GM19023 (cell line): ENCODE measurements around the gene DNAJC11.
A peak's percentile ranks its signal among the peaks of the same experiment; 100 is the strongest.

ENCODE experiments used
- ATAC-seq: cut with Tn5 transposase; IDR thresholded peaks from one replicate; pipeline ENCODE4 v1.9.1; 2021; ENCODE audit warnings: mild to moderate bottlenecking, moderate library complexity; ENCODE audit not compliant: unreplicated experiment

Gene DNAJC11

DNA sequence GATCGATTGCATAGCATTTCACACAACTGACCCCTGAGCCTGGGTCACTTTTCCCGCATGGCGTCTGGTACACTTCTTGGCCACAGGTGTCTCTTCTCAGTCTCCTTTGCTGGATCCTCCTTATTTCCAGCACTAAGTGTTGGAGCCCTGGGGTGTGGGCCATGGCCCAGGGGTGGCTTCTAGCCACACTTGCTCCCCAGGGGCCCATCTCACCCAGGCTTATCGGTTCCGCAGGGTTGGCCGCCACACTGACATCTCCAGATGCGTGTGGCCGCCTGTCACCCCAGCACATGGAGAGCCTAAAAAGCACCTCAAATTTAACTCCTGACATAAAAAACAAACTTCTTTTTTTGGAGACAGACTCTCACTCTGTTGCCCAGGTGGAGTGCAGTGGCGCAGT is 74.6 kb downstream of the DNAJC11 start:
- no peak for ATAC-seq

DNA sequence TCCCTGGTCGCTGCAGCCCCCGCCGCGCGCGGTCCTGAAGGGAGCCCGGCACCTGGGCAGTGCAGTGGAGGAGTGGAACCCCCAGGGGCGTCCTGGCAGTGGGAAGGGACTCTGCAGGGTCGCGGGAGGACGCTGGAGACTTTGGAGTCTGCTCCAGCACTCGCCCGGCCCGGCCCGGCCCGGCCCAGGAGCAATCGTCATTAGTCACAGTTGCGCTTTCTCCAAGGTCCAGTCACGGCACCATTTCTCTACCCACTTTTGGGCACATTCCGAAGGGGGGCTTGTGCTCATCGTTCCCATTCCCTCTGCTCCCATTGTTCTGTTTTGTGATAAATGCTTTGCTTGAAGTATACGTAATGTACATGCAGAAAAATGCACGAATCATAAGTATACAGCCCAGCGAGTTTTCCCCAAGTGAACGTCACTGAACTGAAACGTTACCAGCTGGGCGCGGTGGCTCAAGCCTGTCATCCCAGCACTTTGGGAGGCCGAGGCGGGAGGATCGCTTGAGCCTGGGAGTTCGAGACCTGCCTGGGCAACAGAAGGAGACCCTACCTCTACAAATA is 75.9 kb downstream of the DNAJC11 start:
- ATAC-seq = no peak

- ATAC-seq = peak; percentile 87
These were observed 76.7 kb downstream of the DNAJC11 start, which contains the start of gene THAP3 for GRCh38 chr1:6624710-6625583. THAP3 (plus strand) TSS chr1:6624868; CDS start chr1:6625219, 351 bp downstream.

DNA sequence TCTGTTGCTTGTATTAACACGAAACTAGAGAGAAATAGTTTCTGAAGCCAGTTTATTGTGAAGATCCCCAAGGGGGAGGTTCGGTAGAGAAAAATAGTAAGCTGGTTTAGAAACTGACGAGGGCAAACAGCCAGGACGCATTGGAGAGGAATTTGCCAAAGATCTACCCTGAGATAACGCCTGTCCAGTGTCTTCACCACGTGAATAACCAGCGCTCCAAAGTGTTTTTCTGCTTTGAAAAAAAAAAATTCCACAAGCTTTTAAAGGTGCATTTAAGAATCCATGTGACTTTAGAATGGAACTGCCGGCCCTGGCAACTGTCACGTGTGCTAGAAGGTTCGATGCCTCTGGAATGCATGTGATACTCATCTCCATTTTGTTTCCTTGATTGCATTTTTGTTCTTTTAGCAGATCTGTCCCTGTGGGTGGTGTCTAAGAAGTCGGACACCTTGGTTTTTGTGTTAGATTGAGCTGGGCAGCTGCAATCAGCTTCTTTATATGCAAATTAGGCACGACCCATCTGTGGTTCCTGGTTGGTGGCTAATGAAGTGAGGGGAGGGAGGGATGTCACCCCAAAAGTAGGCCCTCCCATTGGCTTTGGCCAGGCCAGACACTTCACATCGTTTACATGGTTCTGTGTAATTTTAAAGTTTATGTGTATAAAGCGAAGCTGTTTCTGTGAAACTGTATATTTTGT is 78.2 kb downstream of the DNAJC11 start:
- ATAC-seq = no peak

GRCh38 chr1:6622396-6623152 is 79.0 kb downstream of the DNAJC11 start:
- no peak for ATAC-seq

DNA sequence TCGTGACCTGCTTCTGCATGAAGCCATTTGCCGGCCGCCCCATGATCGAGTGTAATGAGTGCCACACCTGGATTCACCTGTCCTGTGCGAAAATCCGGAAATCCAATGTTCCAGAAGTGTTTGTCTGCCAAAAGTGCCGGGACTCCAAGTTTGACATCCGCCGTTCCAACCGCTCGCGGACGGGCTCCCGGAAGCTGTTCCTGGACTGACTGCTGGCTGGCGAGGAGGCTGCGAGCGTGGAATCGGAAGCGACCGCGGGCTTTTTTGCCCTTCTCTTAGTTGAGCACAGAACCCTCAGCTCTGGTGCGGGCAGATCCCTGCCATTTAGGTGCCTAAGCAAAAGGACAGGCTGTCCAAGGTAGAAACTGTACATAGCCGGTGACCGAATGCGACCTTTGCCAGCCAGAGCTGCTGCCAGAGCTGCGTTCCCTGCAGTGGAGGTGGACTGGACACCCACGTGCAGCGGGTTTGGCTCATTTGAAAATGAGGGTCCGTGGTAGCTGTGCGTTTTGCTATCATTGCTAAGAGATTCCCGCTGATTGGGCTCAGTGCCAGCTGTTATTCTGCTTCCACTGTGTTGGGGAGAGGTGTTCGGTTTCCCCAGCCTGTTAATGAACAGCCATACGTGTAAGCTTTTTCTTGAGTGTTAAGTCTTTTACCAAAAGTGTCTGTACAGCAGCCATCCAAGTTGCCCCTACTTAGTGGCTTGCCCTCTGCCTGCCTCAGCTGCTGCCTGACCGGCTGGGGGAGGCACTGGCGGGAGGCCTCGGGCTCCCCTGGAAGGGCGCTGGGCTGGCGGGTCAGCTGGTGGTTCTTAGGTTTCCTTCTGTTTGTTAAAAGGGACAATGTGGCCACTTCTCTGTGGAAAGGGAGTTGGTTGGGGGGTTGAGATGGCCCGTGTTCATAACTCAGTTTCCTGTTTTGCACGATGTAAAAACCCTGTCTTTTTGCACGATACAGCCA is 79.9 kb downstream of the DNAJC11 start:
- no peak for ATAC-seq

- ATAC-seq = no peak
These were observed 82.6 kb downstream of the DNAJC11 start for GRCh38 chr1:6619045-6619444.

DNA sequence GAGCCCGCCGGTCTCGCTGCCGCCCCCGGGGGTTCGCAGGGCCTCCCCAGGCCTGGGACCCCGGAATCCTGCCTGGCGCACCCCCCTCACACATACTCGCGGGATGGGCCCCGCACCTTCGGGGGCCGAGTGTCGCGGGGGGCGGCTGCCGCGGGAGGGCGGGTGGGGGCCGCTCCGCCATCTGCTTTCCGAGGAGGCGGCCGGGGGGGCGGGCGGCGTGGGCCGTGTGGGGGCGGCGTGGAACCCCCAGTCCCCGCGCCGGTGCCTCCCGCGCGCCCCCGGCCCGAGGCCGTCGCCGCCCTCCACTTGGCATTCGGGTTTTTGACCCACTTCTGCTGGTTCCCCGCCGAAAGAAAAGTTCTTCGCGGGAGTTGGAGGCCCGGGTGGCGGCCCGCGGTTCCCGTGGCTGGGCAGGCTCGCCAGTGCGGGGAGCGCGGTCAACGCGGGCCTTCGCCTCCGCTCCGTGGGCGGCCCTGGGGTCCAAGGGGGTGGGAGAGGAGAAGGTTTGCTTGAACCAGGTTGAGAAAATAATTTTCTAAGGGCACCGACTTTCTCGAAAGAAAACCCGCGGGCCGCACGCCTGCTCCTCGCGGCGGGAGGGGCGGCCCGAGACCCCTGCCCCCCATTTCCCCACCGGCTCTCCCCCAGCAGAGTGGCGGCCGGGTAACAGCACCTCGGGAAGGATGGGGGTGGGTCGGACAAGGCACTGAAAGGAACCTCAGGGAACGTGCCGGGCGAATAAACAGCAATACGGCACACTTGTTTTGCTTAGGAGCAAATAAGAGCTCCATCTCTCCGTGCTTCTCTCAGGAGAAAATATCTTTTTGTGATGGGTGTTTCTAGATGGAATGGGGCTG is 86.5 kb downstream of the DNAJC11 start:
- no peak for ATAC-seq

DNA sequence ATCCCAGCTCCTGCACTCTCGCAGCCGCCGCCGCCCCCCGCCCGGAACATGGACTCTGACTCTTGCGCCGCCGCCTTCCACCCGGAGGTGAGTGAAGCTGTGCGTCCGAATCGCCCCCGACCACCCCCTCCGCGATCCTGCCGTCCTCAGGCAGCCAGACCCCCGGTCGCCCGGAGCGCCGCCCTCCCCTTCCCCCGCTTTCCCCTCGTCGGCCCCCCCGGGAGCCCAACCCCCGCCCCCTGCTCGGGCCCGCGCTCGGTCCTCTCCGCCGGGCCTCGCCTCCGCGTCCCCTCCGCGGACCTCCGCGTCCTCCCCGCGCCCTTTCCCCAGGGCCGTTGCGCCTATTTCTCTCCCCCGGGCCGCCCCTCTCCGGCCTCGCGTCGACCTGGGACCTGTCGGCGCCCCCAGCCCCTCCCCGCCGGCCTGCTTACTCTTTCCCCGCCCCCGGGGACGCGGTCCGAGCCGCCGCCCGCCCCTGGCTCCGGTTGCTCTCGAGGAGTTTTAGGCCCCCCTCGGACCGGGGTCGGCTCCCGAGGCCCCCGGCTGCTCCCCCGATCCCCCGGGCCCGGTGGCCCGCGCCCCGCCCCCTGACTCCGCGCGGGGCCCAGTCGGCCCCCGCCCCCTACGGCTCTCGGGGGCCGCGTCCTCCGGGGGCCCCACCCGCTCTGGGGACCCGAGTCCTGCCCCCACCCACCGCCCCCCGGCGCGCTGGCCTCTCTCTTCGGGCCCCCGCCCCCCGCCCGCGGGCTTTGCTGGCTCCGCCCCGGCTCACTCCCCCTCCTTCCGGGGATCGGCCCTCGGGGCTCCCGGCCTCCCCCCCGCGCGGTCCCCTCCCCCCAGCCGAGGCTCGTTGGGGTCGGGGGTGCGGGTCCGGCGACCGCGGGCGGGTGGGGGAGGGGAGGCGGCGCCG is 87.3 kb downstream of the DNAJC11 start:
- ATAC-seq = no peak

- peak; percentile 84 for ATAC-seq
These were observed 88.1 kb downstream of the DNAJC11 start, which contains the start of gene PHF13 for GRCh38 chr1:6613361-6614018. PHF13 (plus strand) TSS chr1:6613731; CDS start chr1:6614067, 336 bp downstream.

DNA sequence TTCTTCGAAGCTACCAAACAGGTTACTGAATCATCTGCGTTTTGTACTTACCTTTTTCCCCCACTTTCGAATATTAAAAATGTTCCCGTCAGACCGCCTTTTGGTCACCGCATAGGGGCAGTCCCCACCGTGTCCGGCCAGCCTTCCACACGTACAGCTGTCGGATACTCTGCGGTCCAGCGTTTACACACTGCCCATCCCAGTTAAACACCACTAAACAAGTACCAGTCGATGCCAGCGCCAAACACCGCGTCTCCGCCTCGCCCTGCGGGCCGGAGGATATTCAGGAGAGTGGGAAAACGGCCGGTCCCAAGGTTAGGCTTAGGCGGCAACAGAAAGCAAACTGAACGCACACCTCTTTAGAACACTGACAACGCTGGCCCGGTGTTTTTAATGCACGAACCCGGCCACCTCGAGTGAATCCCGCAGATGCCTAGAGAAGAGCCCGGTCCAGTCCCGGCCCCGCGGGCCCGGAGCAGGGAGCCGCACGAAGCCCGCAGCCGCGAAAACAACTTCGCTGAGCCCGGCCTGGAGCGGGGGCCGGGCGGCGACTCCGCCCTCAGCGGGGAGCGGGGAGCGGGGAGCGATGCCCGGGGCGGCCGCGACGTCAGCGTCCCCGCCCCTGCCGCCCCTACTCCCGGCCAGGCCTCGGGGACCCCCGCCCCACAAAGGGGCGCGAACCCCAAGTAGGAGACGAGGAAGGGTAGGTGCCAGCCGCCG is 88.8 kb downstream of the DNAJC11 start:
- peak; percentile 38 for ATAC-seq

DNA sequence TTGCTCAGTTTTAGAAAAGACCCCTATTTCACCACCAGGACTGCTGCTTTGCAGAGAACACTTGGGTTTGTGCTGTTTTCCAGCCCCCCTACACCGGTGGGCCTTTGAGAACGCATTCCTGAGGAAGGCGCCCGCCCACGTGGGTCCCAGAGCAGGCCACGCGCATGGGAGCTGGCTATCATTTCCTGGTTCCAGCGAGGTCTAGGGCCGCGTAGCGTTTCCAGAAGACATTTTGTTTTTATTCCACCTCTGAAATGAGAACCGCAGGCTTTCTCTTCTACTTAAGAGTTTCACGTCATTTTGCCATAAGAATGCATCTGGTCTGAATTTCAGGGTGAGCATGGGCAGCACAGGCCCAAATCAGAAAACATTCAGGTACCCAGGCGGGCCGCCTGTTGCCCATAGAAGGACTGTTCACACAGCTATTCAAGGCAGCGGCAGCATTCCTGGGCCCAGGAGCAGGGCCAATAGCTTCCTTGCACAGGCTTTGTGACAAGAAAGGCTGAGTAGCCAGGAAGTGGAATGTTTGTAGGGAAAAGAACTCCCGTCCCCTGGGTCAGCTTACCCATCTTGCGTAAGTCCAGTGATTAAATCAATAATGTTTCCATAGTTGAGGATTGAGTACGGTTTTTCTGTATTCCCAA is 97.6 kb downstream of the DNAJC11 start:
- ATAC-seq = no peak

GRCh38 chr1:6603238-6603914 is 98.2 kb downstream of the DNAJC11 start:
- peak; percentile 5 for ATAC-seq

DNA sequence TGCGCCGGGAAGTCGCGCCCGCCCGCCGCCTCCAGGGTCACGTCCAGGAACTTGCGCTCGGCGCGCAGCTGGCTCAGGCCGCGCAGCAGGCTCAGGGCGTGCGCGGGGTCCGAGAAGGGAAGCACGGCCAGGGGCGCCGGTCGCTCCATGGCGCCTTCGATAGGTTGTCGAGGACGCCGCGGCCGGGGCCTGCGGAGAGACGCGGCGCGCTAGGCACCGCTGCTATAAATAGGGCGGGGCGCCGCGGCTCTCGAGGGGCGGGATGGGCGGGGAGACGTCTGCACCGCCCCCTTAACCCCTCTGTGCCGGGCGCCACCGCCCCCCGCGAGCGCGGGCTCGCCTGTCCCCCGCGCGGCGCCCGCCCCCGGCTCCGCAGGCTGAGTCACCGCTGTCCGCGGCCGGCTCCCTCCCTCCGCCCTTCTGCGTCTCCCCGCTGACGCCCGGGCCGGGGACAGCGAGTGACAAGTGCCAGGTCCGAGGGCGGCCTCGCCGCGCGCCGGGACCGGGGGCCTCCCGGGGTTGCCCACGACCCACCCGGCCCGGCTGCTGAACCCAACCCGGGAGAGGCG is 98.9 kb downstream of the DNAJC11 start, which contains the start of gene KLHL21:
Gene KLHL21, minus strand, starts transcription at position 201 of the 569 bp plus-strand sequence. Its CDS starts 52 bp downstream, at position 149.
- peak; percentile 50 for ATAC-seq
